ENCODE measurements around the gene PLCH2. TPM values are rescaled to one million over a fixed set of nuclear protein-coding genes. Genes with fewer than 3 reads are reported as not detected.

The PLCH2 gene
- total and polyA plus RNA-seq, 4 donors = 0.33 to 1.3 (median 1.0) TPM; not detected in 1

- no peak overlapping the region for H3K27ac ChIP-seq (ENCODE audit: low read depth in 1 of 2, low read length in 2 of 2)
- H3K27me3 ChIP-seq (ENCODE audit: control insufficient read depth in 4 of 4, insufficient read depth in 4 of 4, low read length in 3 of 4) = no peaks in the 10 kb centered on the region
- no peaks in the 10 kb centered on the region for H3K9me3 ChIP-seq (ENCODE audit: control insufficient read depth in 4 of 4, low read length in 3 of 4)
- H3K4me3 ChIP-seq (ENCODE audit: low read depth in 1 of 3, low read length in 3 of 3) = no peak overlapping the region
- TF ChIP-seq, protein P1, sequence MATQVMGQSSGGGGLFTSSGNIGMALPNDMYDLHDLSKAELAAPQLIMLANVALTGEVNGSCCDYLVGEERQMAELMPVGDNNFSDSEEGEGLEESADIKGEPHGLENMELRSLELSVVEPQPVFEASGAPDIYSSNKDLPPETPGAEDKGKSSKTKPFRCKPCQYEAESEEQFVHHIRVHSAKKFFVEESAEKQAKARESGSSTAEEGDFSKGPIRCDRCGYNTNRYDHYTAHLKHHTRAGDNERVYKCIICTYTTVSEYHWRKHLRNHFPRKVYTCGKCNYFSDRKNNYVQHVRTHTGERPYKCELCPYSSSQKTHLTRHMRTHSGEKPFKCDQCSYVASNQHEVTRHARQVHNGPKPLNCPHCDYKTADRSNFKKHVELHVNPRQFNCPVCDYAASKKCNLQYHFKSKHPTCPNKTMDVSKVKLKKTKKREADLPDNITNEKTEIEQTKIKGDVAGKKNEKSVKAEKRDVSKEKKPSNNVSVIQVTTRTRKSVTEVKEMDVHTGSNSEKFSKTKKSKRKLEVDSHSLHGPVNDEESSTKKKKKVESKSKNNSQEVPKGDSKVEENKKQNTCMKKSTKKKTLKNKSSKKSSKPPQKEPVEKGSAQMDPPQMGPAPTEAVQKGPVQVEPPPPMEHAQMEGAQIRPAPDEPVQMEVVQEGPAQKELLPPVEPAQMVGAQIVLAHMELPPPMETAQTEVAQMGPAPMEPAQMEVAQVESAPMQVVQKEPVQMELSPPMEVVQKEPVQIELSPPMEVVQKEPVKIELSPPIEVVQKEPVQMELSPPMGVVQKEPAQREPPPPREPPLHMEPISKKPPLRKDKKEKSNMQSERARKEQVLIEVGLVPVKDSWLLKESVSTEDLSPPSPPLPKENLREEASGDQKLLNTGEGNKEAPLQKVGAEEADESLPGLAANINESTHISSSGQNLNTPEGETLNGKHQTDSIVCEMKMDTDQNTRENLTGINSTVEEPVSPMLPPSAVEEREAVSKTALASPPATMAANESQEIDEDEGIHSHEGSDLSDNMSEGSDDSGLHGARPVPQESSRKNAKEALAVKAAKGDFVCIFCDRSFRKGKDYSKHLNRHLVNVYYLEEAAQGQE (IDR thresholded peaks at IDR 0.05) = no peak
- no peak for TF ChIP-seq ZBTB33 (IDR thresholded peaks at IDR 0.05)
- no peak for TF ChIP-seq JUND (IDR thresholded peaks at IDR 0.05)
- no peak for TF ChIP-seq SP1 (IDR thresholded peaks at IDR 0.05)
- TF ChIP-seq CTCF (IDR thresholded peaks at IDR 0.05; ENCODE audit: low read depth, low read length, missing input control) = no peak
- no peak for TF ChIP-seq NR2F2 (IDR thresholded peaks at IDR 0.05)
- TF ChIP-seq RXRA (IDR thresholded peaks at IDR 0.05) = no peak
- no peak for TF ChIP-seq HNF4A (conservative IDR thresholded peaks at IDR 0.05)
- no peak for TF ChIP-seq RAD21 (IDR thresholded peaks at IDR 0.05)
- no peak for TF ChIP-seq MAX (IDR thresholded peaks at IDR 0.05)
- no peak for TF ChIP-seq FOXA1 (IDR thresholded peaks at IDR 0.05)
- TF ChIP-seq HNF4G (IDR thresholded peaks at IDR 0.05) = no peak
- TF ChIP-seq TAF1 (conservative IDR thresholded peaks at IDR 0.05) = no peak
- TF ChIP-seq FOXA2 (IDR thresholded peaks at IDR 0.05) = no peak
- TF ChIP-seq GABPA (IDR thresholded peaks at IDR 0.05 in 1 of 2, conservative IDR thresholded peaks at IDR 0.05 in 1 of 2) = no peak
- WGBS = 97% methylated on average over 14 of the region's 14 CpGs
- DNase-seq (ENCODE audit: low spot score) = no peak
- no peak overlapping the region for H3K9ac ChIP-seq (ENCODE audit: low read depth in 1 of 2, low read length in 2 of 2)
- peaks cover 30 to 86% (median 43%) of the 10 kb centered on the region in 4 donors for H3K36me3 ChIP-seq (ENCODE audit: control insufficient read depth in 4 of 4, insufficient read depth in 3 of 4, low read depth in 1 of 4, low read length in 3 of 4)
- H3K4me1 ChIP-seq (ENCODE audit: control insufficient read depth in 4 of 4, insufficient read depth in 4 of 4, low read length in 3 of 4) = peaks cover 0 to 3% (median 2%) of the 10 kb centered on the region in 4 donors
Observed at GRCh38 chr1:2516946-2517345, 40.9 kb downstream of the PLCH2 start.

- DNase-seq (ENCODE audit: low spot score) = no peak
- whole genome bisulfite sequencing = 96% methylated on average over 17 of the region's 17 CpGs
- Histone ChIP-seq H3K9me3 (ENCODE audit: control insufficient read depth in 4 of 4, low read length in 3 of 4) (no peaks in the 10 kb centered on the region), H3K27ac (ENCODE audit: low read depth in 1 of 2, low read length in 2 of 2) (no peak overlapping the region), H3K36me3 (ENCODE audit: control insufficient read depth in 4 of 4, insufficient read depth in 3 of 4, low read depth in 1 of 4, low read length in 3 of 4) (peaks cover 27 to 76% (median 40%) of the 10 kb centered on the region in 4 donors), H3K4me1 (ENCODE audit: control insufficient read depth in 4 of 4, insufficient read depth in 4 of 4, low read length in 3 of 4) (peaks cover 2 to 13% (median 12%) of the 10 kb centered on the region in 4 donors), H3K4me3 (ENCODE audit: low read depth in 1 of 3, low read length in 3 of 3) (no peak overlapping the region), H3K27me3 (ENCODE audit: control insufficient read depth in 4 of 4, insufficient read depth in 4 of 4, low read length in 3 of 4) (no peaks in the 10 kb centered on the region), H3K9ac (ENCODE audit: low read depth in 1 of 2, low read length in 2 of 2) (no peak overlapping the region)
- TF ChIP-seq MAX (IDR thresholded peaks at IDR 0.05) (no peak), SP1 (IDR thresholded peaks at IDR 0.05) (no peak), HNF4G (IDR thresholded peaks at IDR 0.05) (no peak), JUND (IDR thresholded peaks at IDR 0.05) (no peak), EGR1 (IDR thresholded peaks at IDR 0.05; ENCODE audit: low read depth in 2 of 2) (no peak), RXRA (IDR thresholded peaks at IDR 0.05) (no peak)
- TF ChIP-seq, protein P1 (IDR thresholded peaks at IDR 0.05) = no peak
Observed at GRCh38 chr1:2517966-2518365, 41.9 kb downstream of the PLCH2 start.

All from liver (tissue), 9 donors.